Activated CD4-positive, alpha-beta T cell treated with anti-CD3 and anti-CD28 coated beads for 36 hours (primary cell): ENCODE measurements around the gene RANGAP1. TPM values are rescaled to one million over a fixed set of nuclear protein-coding genes. Genes with fewer than 3 reads are reported as not detected.

Source experiments
- ATAC-seq: fragments of 200-7000 bp; cut with Tn5 transposase; one replicate; pipeline ENCODE4 v1.10.0; 2021; ENCODE audit warnings: mild to moderate bottlenecking, moderate library complexity
- CTCF ChIA-PET: fragments of 350-600 bp; sonication (Branson Sonifier 250); formaldehyde crosslinking; loops from one replicate; lab custom pipeline; 2021; ENCODE audit warnings: antibody characterized with exemption; lab: Charles Lee
- POLR2A ChIA-PET: fragments of 350-600 bp; sonication (Branson Sonifier 250); formaldehyde crosslinking; loops from one replicate; lab custom pipeline; 2021; ENCODE audit warnings: antibody characterized with exemption, inconsistent platforms; lab: Charles Lee
- DNase-seq: peaks from one replicate; pipeline ENCODE4 v3.0.0-alpha.2; 2020
- H3K27ac Mint-ChIP-seq: one replicate; pipeline ENCODE4 v1.8.0; 2021; ENCODE audit warnings: mixed read lengths
- H3K27me3 Mint-ChIP-seq: one replicate; pipeline ENCODE4 v1.8.0; 2021; ENCODE audit warnings: mixed read lengths
- H3K36me3 Mint-ChIP-seq: one replicate; pipeline ENCODE4 v1.8.0; 2021; ENCODE audit warnings: low read depth, mixed read lengths
- H3K4me1 Mint-ChIP-seq: one replicate; pipeline ENCODE4 v1.8.0; 2021; ENCODE audit warnings: mixed read lengths
- H3K4me3 Mint-ChIP-seq: one replicate; pipeline ENCODE4 v1.8.0; 2021; ENCODE audit warnings: mild to moderate bottlenecking, moderate library complexity, mixed read lengths
- H3K9me3 Mint-ChIP-seq: one replicate; pipeline ENCODE4 v1.8.0; 2021; ENCODE audit warnings: low read depth, mixed read lengths
- intact Hi-C, 2 experiments: fragments of 100-400 bp; cut with DNase I in 1 of 2; cut with micrococcal nuclease in 1 of 2; formaldehyde crosslinking; loops; one replicate each; pipeline versions ENCODE4 v1.14.2 to v1.15.1; 2022 to 2024; cut with DNase I, micrococcal nuclease
- total RNA-seq, 2 experiments: library from RNA; stranded (reverse); gene quantifications; one replicate each; pipeline ENCODE4 v1.2.3, GENCODE V29; 2021

RANGAP1 gene
- total RNA-seq, 2 experiments from 2014 or later: 140 to 157 TPM

GRCh38 chr22:41315586-41315985 lies 29.6 kb upstream of the RANGAP1 start:
- no peaks in the 10 kb centered on the region for H3K27me3 Mint-ChIP-seq
- ChIA-PET POLR2A (interaction anchor here (0.6 kb wide), 1 partner anchor 383 kb away, joined by 5 read pairs; no protein-coding TSS in a partner anchor), CTCF (no interaction called here)
- ATAC-seq (no peak), DNase-seq (no peak)
- intact Hi-C loops: no loop called here
- no peak overlapping the region for H3K27ac Mint-ChIP-seq
- H3K9me3 Mint-ChIP-seq: no peaks in the 10 kb centered on the region
- peaks cover 15% of the 10 kb centered on the region for H3K36me3 Mint-ChIP-seq
- H3K4me1 Mint-ChIP-seq: peaks cover 12% of the 10 kb centered on the region
- H3K4me3 Mint-ChIP-seq: no peak overlapping the region

- no peak overlapping the region for H3K27ac Mint-ChIP-seq
- H3K9me3 Mint-ChIP-seq: no peaks in the 10 kb centered on the region
- peaks cover 13% of the 10 kb centered on the region for H3K36me3 Mint-ChIP-seq
- ChIA-PET POLR2A (no interaction called here), CTCF (no interaction called here)
- ATAC-seq (no peak), DNase-seq (no peak)
- H3K27me3 Mint-ChIP-seq: no peaks in the 10 kb centered on the region
- H3K4me3 Mint-ChIP-seq: no peak overlapping the region
- H3K4me1 Mint-ChIP-seq: peaks cover 12% of the 10 kb centered on the region
- intact Hi-C loops: no loop called here
These were observed 28.8 kb upstream of the RANGAP1 start for GRCh38 chr22:41314821-41315220.

- POLR2A ChIA-PET: interaction anchor here (0.5 to 0.7 kb wide), 2 partner anchors 10 to 355 kb away, joined by 3 to 4 read pairs; partner anchors contain the start of gene ZC3H7B
- Mint-ChIP-seq H3K27ac (peak overlapping the region; percentile 7), H3K9me3 (no peaks in the 10 kb centered on the region), H3K4me3 (no peak overlapping the region), H3K4me1 (peaks cover 11% of the 10 kb centered on the region), H3K36me3 (peaks cover 14% of the 10 kb centered on the region), H3K27me3 (no peaks in the 10 kb centered on the region)
- ATAC-seq (peak; percentile 66), DNase-seq (peak; percentile 24)
- intact Hi-C loops: no loop called here
- CTCF ChIA-PET: interaction anchor here (0.5 to 1.1 kb wide), 6 partner anchors 17 to 663 kb away, joined by 3 to 5 read pairs (median 4); no protein-coding TSS in a partner anchor
These were observed 25.5 kb upstream of the RANGAP1 start for GRCh38 chr22:41311487-41311886.

GRCh38 chr22:41310336-41310735 lies 24.3 kb upstream of the RANGAP1 start:
- peaks cover 18% of the 10 kb centered on the region for H3K4me1 Mint-ChIP-seq
- POLR2A ChIA-PET: interaction anchor here (0.7 kb wide), 1 partner anchor 9 kb away, joined by 8 read pairs; the partner anchor contains the start of gene ZC3H7B
- no peak overlapping the region for H3K27ac Mint-ChIP-seq
- intact Hi-C loops: no loop called here
- DNase-seq (no peak), ATAC-seq (no peak)
- CTCF ChIA-PET: interaction anchor here (0.7 kb wide), 1 partner anchor 93 kb away, joined by 3 read pairs; no protein-coding TSS in a partner anchor
- no peaks in the 10 kb centered on the region for H3K27me3 Mint-ChIP-seq
- peaks cover 13% of the 10 kb centered on the region for H3K36me3 Mint-ChIP-seq
- no peak overlapping the region for H3K4me3 Mint-ChIP-seq
- no peaks in the 10 kb centered on the region for H3K9me3 Mint-ChIP-seq

GRCh38 chr22:41308544-41308947 lies 22.6 kb upstream of the RANGAP1 start:
- no peak overlapping the region for H3K27ac Mint-ChIP-seq
- H3K36me3 Mint-ChIP-seq: peaks cover 14% of the 10 kb centered on the region
- ChIA-PET POLR2A (no interaction called here), CTCF (interaction anchor here (0.6 kb wide), 1 partner anchor 126 kb away, joined by 3 read pairs; no protein-coding TSS in a partner anchor)
- DNase-seq (no peak), ATAC-seq (no peak)
- no peaks in the 10 kb centered on the region for H3K9me3 Mint-ChIP-seq
- no peak overlapping the region for H3K4me3 Mint-ChIP-seq
- peaks cover 27% of the 10 kb centered on the region for H3K4me1 Mint-ChIP-seq
- intact Hi-C loops: no loop called here
- H3K27me3 Mint-ChIP-seq: no peaks in the 10 kb centered on the region

- Mint-ChIP-seq H3K27me3 (no peaks in the 10 kb centered on the region), H3K27ac (no peak overlapping the region), H3K36me3 (peaks cover 16% of the 10 kb centered on the region), H3K9me3 (no peaks in the 10 kb centered on the region), H3K4me1 (peaks cover 31% of the 10 kb centered on the region), H3K4me3 (no peak overlapping the region)
- intact Hi-C loops: no loop called here
- no peak for DNase-seq
- no peak for ATAC-seq
- CTCF ChIA-PET: interaction anchor here (0.6 kb wide), 1 partner anchor 126 kb away, joined by 3 read pairs; no protein-coding TSS in a partner anchor
- POLR2A ChIA-PET: no interaction called here
These were observed 22.1 kb upstream of the RANGAP1 start for GRCh38 chr22:41308054-41308453.

GRCh38 chr22:41305646-41306045 lies 19.7 kb upstream of the RANGAP1 start:
- intact Hi-C loops: no loop called here
- ATAC-seq: no peak
- peaks cover 15% of the 10 kb centered on the region for H3K36me3 Mint-ChIP-seq
- no peak overlapping the region for H3K4me3 Mint-ChIP-seq
- ChIA-PET CTCF (no interaction called here), POLR2A (no interaction called here)
- H3K9me3 Mint-ChIP-seq: no peaks in the 10 kb centered on the region
- H3K27ac Mint-ChIP-seq: peak overlapping the region; percentile 45
- peaks cover 33% of the 10 kb centered on the region for H3K4me1 Mint-ChIP-seq
- no peaks in the 10 kb centered on the region for H3K27me3 Mint-ChIP-seq
- no peak for DNase-seq

GRCh38 chr22:41302811-41303210 lies 16.8 kb upstream of the RANGAP1 start:
- DNase-seq (no peak), ATAC-seq (no peak)
- intact Hi-C loops: loop anchor here in 1 of 2 experiments (5.0 kb wide), 2 partner anchors 164 to 319 kb away; partner anchors contain the start of genes ACO2, DESI1, PHF5A and XRCC6
- Mint-ChIP-seq H3K4me1 (peaks cover 31% of the 10 kb centered on the region), H3K9me3 (no peaks in the 10 kb centered on the region), H3K36me3 (peaks cover 9% of the 10 kb centered on the region), H3K4me3 (peak overlapping the region; percentile 74), H3K27ac (peak overlapping the region; percentile 55), H3K27me3 (no peaks in the 10 kb centered on the region)
- ChIA-PET POLR2A (interaction anchor here (1.5 kb wide), 1 partner anchor 16 kb away, joined by 4 read pairs; the partner anchor contains the start of gene RANGAP1), CTCF (interaction anchor here (0.7 to 2.2 kb wide), 4 partner anchors 16 to 1267 kb away, joined by 3 to 9 read pairs (median 3); partner anchors contain the start of genes ACO2, PHF5A and RANGAP1)

GRCh38 chr22:41302021-41302767 lies 16.2 kb upstream of the RANGAP1 start:
- DNase-seq (peak; percentile 32), ATAC-seq (no peak)
- H3K27ac Mint-ChIP-seq: peak overlapping the region; percentile 55
- intact Hi-C loops: loop anchor here in 1 of 2 experiments (5.0 kb wide), 2 partner anchors 165 to 320 kb away; partner anchors contain the start of genes ACO2, DESI1, PHF5A and XRCC6
- peaks cover 31% of the 10 kb centered on the region for H3K4me1 Mint-ChIP-seq
- no peaks in the 10 kb centered on the region for H3K27me3 Mint-ChIP-seq
- H3K9me3 Mint-ChIP-seq: no peaks in the 10 kb centered on the region
- POLR2A ChIA-PET: interaction anchor here (1.1 to 1.5 kb wide), 4 partner anchors 16 to 167 kb away, joined by 3 to 20 read pairs (median 4); partner anchors contain the start of genes ACO2, PHF5A and RANGAP1
- CTCF ChIA-PET: interaction anchor here (0.7 to 2.2 kb wide), 8 partner anchors 15 to 1266 kb away, joined by 3 to 15 read pairs (median 3); partner anchors contain the start of genes ACO2, PHF5A and RANGAP1
- peak overlapping the region; percentile 74 for H3K4me3 Mint-ChIP-seq
- H3K36me3 Mint-ChIP-seq: peaks cover 9% of the 10 kb centered on the region

- intact Hi-C loops: loop anchor here (1.0 to 5.0 kb wide), 9 partner anchors 15 to 350 kb away; partner anchors contain the start of genes RANGAP1 (in 2 of the 2), ACO2 (in 1 of the 2), DESI1 (in 1 of the 2) and PHF5A (in 1 of the 2)
- ATAC-seq (peak; percentile 96), DNase-seq (peak; percentile 92)
- ChIA-PET POLR2A (interaction anchor here (0.5 to 1.3 kb wide), 6 partner anchors 9 to 167 kb away, joined by 3 to 20 read pairs (median 4); partner anchors contain the start of genes ACO2, PHF5A and RANGAP1), CTCF (interaction anchor here (0.7 to 2.0 kb wide), 5 partner anchors 14 to 379 kb away, joined by 3 to 15 read pairs (median 3); partner anchors contain the start of gene RANGAP1)
- peak within 1 kb of the TSS; percentile 76 for H3K27ac Mint-ChIP-seq
- H3K9me3 Mint-ChIP-seq: no peaks in the 10 kb centered on the region
- peak within 1 kb of the TSS; percentile 74 for H3K4me3 Mint-ChIP-seq
- H3K4me1 Mint-ChIP-seq: peaks cover 31% of the 10 kb centered on the region
- peaks cover 9% of the 10 kb centered on the region for H3K36me3 Mint-ChIP-seq
- no peaks in the 10 kb centered on the region for H3K27me3 Mint-ChIP-seq
These were observed 15.4 kb upstream of the RANGAP1 start, which contains the start of gene ZC3H7B for GRCh38 chr22:41301085-41302020. ZC3H7B (plus strand) TSS chr22:41301525; CDS start chr22:41320661, 19,136 bp downstream.
